NOMO-1 (cell line): ENCODE measurements around the gene IL2RA.
A peak's percentile ranks its signal among the peaks of the same experiment; 100 is the strongest.
"Not testable (repeated sequence)": the region's sequence is repeated elsewhere in the genome, so short reads cannot be mapped to it uniquely, and the experiment has no call there.

Experiments used
- DNase-seq, 2 experiments: peaks; one replicate each; lab custom pipeline; 2025; ENCODE audit not compliant: unreplicated experiment in 2 of 2; lab: John Stamatoyannopoulos, UW

Gene IL2RA

DNA sequence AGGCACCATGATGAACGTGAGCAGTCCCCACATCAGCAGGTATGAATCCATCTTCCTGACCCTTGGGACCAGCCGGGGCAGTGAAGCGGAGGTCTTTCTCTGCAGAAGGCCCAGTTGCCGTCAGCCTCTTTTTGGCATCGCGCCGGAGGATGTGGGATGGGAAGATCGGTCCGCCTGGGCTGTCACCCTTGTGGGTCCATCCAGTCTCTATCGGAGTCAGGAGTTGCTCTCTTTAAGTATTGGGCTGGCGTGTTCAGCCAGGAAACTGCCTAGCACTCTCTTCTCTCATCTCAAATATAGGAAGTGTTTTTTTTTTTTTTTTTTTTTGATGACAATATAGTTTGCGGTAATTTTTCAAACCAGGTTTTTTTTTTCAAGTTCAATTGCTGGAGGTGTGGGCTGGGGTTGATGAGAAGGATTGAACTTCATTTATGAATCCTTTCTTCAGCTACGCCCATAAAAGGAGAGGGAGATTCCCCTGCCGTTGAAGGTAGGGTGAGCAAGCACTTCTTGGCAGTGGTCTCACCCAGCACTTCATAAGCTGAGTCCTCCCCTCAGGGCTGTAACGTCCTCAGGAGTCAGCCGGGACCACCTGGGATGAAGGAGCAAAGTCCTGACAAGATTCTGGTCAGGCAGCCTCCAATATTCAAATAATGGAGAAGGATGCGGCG is at the start of gene IL2RA:
Gene IL2RA (minus strand): TSS at position 267 of the 671 bp plus-strand sequence. CDS start 216 bp downstream, at position 51.
- no peak for DNase-seq

GRCh38 chr10:6110136-6110535 is 48.0 kb upstream of the IL2RA start:
- DNase-seq = no peak

GRCh38 chr10:6109444-6109775 is 47.2 kb upstream of the IL2RA start:
- DNase-seq = no peak

GRCh38 chr10:6108631-6109443 is 46.7 kb upstream of the IL2RA start:
- peak in 1 of 2 experiments; percentile 47 for DNase-seq

GRCh38 chr10:6108072-6108471 is 45.9 kb upstream of the IL2RA start:
- DNase-seq = no peak

DNA sequence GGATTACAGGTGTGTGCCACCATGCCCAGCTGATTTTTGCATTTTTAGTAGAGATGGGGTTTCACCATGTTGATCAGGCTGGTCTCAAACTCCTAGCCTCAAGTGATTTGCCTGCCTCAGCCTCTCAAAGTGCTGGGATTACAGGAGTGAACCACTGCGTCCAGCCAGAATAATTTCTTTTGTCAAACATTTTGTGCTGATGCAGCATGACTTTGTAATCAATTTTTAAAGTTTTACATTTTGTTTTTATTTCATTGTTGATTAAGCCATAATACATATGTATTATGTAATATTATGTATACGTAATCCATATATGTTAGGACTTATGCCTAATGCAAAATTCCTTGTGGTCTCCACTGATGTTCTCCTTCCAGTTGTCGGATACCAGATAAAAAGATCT is 45.4 kb upstream of the IL2RA start:
- DNase-seq = not testable (repeated sequence)

DNA sequence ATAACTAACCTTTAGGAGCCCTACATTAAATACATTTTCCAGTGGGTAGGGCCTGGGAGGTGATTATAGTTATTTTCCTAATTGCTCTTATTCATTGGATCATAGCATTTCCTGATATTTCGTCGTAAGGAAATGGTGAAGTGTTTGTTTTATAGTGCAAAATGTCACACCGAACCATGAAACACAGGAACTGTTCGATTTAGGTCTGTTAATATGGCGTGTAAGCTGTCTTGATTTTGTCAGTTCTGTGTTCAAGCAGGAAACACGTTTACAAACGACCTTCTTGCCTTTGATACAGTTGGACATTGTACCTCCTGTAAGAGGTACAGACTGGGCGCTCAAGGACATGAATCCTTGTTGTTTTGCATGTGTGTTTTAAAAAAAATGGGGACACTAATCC is 41.4 kb upstream of the IL2RA start:
- DNase-seq = no peak

- no peak for DNase-seq
Observed at GRCh38 chr10:6102128-6102527, 40.0 kb upstream of the IL2RA start.

DNA sequence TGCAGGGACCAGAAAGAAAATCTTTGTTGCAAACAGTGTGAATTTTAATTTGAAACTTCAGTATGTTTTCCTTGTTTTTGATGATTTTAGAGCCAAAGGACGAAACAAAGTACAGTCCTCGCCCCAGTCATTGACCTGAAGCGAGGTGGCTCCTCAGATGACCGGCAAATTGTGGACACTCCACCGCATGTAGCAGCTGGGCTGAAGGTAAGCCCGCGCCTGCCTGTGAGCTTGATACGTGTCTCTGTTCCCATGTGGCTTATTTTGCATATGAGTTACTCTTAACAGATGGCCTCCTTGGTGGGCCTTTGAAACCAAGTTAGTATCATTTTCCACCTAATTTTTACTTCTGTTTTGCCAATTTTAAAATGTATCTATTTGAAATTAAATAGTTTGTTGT is 39.0 kb upstream of the IL2RA start:
- DNase-seq = no peak

DNA sequence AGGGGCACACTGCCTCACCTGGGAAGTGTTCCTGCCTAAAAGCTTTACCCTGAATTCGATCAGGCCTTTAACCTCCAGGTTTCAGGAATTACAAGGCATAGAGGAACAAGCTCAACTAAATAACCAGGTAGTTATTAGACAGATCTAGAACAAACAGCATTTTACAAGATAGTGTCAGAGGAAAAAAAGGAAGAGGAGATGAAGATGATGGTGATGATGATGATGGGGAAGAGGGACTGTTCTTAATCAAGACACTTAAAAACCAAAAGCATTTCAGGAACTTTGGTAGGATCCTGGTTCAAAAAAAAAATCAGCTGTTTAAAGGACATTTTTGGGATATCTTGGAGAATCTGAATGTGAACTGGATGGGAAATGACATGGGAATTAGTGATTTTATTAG is 38.2 kb upstream of the IL2RA start:
- no peak for DNase-seq

DNA sequence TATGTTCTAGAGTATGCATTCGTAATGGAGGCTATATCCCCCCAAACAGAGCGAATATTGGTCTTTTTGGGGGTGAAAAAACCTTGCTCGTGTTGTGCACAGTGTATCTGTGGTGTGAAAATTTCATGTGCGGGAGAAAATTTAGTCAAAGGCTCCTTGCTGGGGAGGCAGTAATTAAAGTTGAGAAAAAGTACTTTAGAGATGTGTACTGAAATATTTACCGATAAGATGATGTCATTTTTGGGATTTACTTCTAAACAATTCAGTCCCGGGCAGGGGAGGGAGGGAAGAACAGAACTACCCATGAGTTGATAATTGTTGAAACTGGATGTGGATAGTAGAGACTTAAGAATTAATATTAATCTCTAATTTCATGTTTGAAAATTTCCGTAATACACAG is 36.0 kb upstream of the IL2RA start:
- DNase-seq = no peak

DNA sequence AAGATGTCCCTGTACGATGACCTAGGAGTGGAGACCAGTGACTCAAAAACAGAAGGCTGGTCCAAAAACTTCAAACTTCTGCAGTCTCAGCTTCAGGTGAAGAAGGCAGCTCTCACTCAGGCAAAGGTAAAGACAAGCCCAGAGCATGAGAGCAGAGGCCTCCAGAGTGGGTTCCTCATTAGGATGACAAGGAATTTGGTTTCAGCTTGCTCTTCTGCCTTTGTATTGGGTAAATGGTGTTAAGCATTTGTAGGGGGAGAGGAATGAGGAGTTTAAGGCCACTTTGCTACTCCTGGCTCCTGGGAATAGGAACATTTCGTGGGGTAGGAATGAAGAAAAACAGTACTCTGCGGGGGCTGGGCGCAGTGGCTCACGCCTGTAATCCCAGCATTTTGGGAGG is 34.9 kb upstream of the IL2RA start:
- no peak for DNase-seq

- DNase-seq = no peak
Observed at GRCh38 chr10:6095810-6096570, 33.8 kb upstream of the IL2RA start.

DNA sequence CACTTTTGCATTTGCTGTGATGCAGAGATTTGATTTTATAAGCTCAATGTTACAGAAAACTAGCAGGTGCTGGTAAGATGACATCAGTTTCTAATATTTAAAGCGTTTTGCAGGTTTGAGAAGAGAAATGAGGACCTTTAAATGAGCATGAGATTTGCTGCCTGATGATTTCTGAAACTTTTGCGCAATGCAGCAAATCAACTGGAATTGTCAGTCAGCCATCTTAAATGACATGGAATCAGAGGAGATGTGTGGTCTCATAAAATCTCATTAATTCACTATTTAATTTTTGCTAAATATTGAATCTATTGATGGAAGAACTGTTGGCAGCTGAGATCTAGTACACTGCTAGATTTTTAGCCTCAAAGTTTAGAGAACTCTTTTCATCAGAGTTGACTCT is 30.6 kb upstream of the IL2RA start:
- DNase-seq = no peak

- no peak for DNase-seq
Observed at GRCh38 chr10:6091630-6092029, 29.5 kb upstream of the IL2RA start.

GRCh38 chr10:6089334-6090219 is 27.4 kb upstream of the IL2RA start:
- peak; percentile 26 to 29 for DNase-seq

- DNase-seq = peak; percentile 92 to 95
Observed at GRCh38 chr10:6088721-6089333, 26.7 kb upstream of the IL2RA start, which contains the start of gene RBM17. RBM17 (plus strand) TSS chr10:6089034; CDS start chr10:6097066, 8,032 bp downstream.

DNA sequence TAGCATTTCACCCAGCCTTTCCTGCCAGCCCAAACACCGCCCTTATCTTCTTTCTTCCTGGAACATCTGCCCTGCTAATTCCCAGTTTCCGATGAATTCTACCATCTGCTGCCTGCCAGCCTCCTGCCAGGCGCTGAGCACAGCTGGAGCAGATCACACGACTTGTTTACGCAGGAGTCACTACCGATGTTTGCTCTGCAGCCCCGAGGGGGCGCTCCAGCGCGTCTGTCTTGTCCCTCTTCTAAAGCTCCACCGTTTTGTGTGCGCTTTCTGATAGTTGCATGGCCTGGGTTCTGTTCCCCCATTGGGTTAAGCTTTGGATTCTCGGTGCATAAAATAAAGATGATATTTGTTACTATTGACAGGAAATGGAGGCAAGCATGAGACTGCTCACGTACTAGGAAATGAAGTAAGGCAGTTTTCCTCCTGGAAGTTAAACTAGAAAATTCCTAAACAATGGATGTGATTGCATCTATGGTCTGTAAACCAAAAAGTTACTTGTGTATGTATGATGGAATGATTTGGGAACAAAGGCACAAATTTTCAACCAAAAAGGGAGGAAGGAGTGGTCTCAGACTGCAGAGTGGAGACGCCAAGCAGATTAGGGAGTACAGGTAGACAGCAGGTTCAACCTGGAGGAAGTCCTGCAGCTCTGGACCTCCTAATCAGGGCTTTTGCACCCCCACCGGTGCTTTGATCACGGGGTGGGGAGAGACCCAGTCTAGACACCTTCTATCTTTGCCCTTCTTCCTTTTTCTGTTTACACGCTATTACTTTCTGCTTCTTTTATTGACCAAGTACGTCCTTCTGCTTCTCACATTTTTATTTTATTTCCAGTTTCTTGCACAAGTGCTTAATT is 24.4 kb upstream of the IL2RA start:
- peak; percentile 79 to 83 for DNase-seq
